SK-N-SH treated with all-trans-retinoic acid at 6 μM for 48 hours (cell line): ENCODE measurements around the gene SH3PXD2A.

Source experiments
- ATAC-seq: fragments of 200-7000 bp; cut with Tn5 transposase; 3 replicates; pipeline ENCODE4 v1.9.1; 2020; ENCODE audit warnings: mild to moderate bottlenecking, moderate library complexity
- ARNTL ChIP-seq: fragments of 450-650 bp; formaldehyde crosslinking; IDR thresholded peaks from 2 replicates; pipeline ENCODE4 v1.5.0; 2020; ENCODE audit warnings: low read depth, mild to moderate bottlenecking, moderate library complexity, borderline replicate concordance
- BACH2 ChIP-seq: fragments of 250-450 bp; sonication (Bioruptor Pico); IDR thresholded peaks from 2 replicates; pipeline ENCODE4 v1.9.0; 2021; ENCODE audit warnings: mild to moderate bottlenecking, borderline replicate concordance
- CREB5 ChIP-seq: fragments of 250-450 bp; sonication (Bioruptor Pico); IDR thresholded peaks from 2 replicates; pipeline ENCODE4 v1.5.1; 2020; ENCODE audit warnings: low read depth, mild to moderate bottlenecking, moderate library complexity
- CSDC2 ChIP-seq: fragments of 250-450 bp; sonication (Bioruptor Pico); IDR thresholded peaks from 2 replicates; pipeline ENCODE4 v1.5.0; 2020; ENCODE audit warnings: mild to moderate bottlenecking, moderate library complexity
- CSRNP3 ChIP-seq: fragments of 250-450 bp; sonication (Bioruptor Pico); IDR thresholded peaks from 2 replicates; pipeline ENCODE4 v1.5.1; 2021; ENCODE audit warnings: mild to moderate bottlenecking, moderate library complexity
- ESRRG ChIP-seq: fragments of 250-450 bp; sonication (Bioruptor Pico); IDR thresholded peaks from 2 replicates; pipeline ENCODE4 v1.6.1; 2021; ENCODE audit warnings: mild to moderate bottlenecking
- GLIS3 ChIP-seq: fragments of 250-450 bp; sonication (Bioruptor Pico); IDR thresholded peaks from 2 replicates; pipeline ENCODE4 v1.5.0; 2020; ENCODE audit warnings: mild to moderate bottlenecking, moderate library complexity
- ISL1 ChIP-seq: fragments of 250-450 bp; sonication (Bioruptor Pico); IDR thresholded peaks from 2 replicates; pipeline ENCODE4 v2.1.2; 2022; ENCODE audit warnings: mild to moderate bottlenecking, moderate library complexity
- OSR1 ChIP-seq: fragments of 250-450 bp; sonication (Bioruptor Pico); IDR thresholded peaks from 2 replicates; pipeline ENCODE4 v1.8.0; 2022; ENCODE audit warnings: moderate library complexity, mild to moderate bottlenecking, inconsistent platforms
- PATZ1 ChIP-seq: fragments of 250-450 bp; sonication (Bioruptor Pico); IDR thresholded peaks from 2 replicates; pipeline ENCODE4 v1.8.0; 2020; ENCODE audit warnings: mild to moderate bottlenecking, moderate library complexity, borderline replicate concordance
- POU6F1 ChIP-seq: fragments of 250-450 bp; sonication (Bioruptor Pico); IDR thresholded peaks from 2 replicates; pipeline ENCODE4 v1.8.0; 2021; ENCODE audit warnings: low read depth, mild to moderate bottlenecking, moderate library complexity, borderline replicate concordance
- PPARA ChIP-seq: fragments of 250-450 bp; sonication (Bioruptor Pico); IDR thresholded peaks from 2 replicates; pipeline ENCODE4 v1.5.0; 2020; ENCODE audit warnings: mild to moderate bottlenecking, borderline replicate concordance
- RARB ChIP-seq: fragments of 250-450 bp; sonication (Bioruptor Pico); IDR thresholded peaks from 2 replicates; pipeline ENCODE4 v1.8.0; 2021; ENCODE audit warnings: mild to moderate bottlenecking, moderate library complexity
- SNAI2 ChIP-seq: fragments of 250-450 bp; sonication (Bioruptor Pico); IDR thresholded peaks from 2 replicates; pipeline ENCODE4 v1.5.0; 2020; ENCODE audit warnings: mild to moderate bottlenecking, moderate library complexity
- TCF4 ChIP-seq: fragments of 250-450 bp; sonication (Bioruptor Pico); IDR thresholded peaks from 2 replicates; pipeline ENCODE4 v1.8.0; 2021; ENCODE audit warnings: mild to moderate bottlenecking, moderate library complexity, borderline replicate concordance
- TOX ChIP-seq: fragments of 250-450 bp; sonication (Bioruptor Pico); IDR thresholded peaks from 2 replicates; pipeline ENCODE4 v1.8.0; 2021; ENCODE audit warnings: mild to moderate bottlenecking, moderate library complexity, borderline replicate concordance
- TSHZ2 ChIP-seq: fragments of 250-450 bp; sonication (Bioruptor Pico); IDR thresholded peaks from 2 replicates; pipeline ENCODE4 v1.5.0; 2020; ENCODE audit warnings: mild to moderate bottlenecking, moderate library complexity
- ZFP3 ChIP-seq: fragments of 250-450 bp; sonication (Bioruptor Pico); IDR thresholded peaks from 2 replicates; pipeline ENCODE4 v1.5.0; 2020; ENCODE audit warnings: mild to moderate bottlenecking, moderate library complexity
- ZFP30 ChIP-seq: fragments of 450-650 bp; formaldehyde crosslinking; IDR thresholded peaks from 2 replicates; pipeline ENCODE4 v1.5.0; 2022; ENCODE audit warnings: mild to moderate bottlenecking, moderate library complexity
- ZNF565 ChIP-seq: fragments of 450-650 bp; formaldehyde crosslinking; conservative IDR thresholded peaks from 2 replicates; pipeline ENCODE4 v1.5.0; 2020; ENCODE audit warnings: low read depth, mild to moderate bottlenecking, moderate library complexity
- ZNF70 ChIP-seq: fragments of 450-650 bp; formaldehyde crosslinking; IDR thresholded peaks from 2 replicates; pipeline ENCODE4 v1.5.0; 2020; ENCODE audit warnings: mild to moderate bottlenecking, moderate library complexity
- ZNF8 ChIP-seq: fragments of 450-650 bp; formaldehyde crosslinking; IDR thresholded peaks from 2 replicates; pipeline ENCODE4 v1.5.0; 2020; ENCODE audit warnings: mild to moderate bottlenecking, moderate library complexity

Gene SH3PXD2A

GRCh38 chr10:103789771-103790201, 65.6 kb downstream of the SH3PXD2A start:
- no peak for ATAC-seq
- TF ChIP-seq TSHZ2 (CRISPR knock-in tag) (no peak), ZFP30 (CRISPR knock-in tag) (no peak), PATZ1 (no peak), OSR1 (no peak), ESRRG (CRISPR knock-in tag) (no peak), ZFP3 (CRISPR knock-in tag) (no peak), CSDC2 (no peak), TOX (CRISPR knock-in tag) (no peak), POU6F1 (CRISPR knock-in tag) (no peak), ISL1 (CRISPR knock-in tag) (no peak), ZNF8 (CRISPR knock-in tag) (no peak), RARB (no peak), CREB5 (CRISPR knock-in tag) (no peak), CSRNP3 (CRISPR knock-in tag) (no peak), GLIS3 (CRISPR knock-in tag) (no peak), ZNF70 (no peak), SNAI2 (no peak)
- TF ChIP-seq, all 23 proteins: peak for 0

- ATAC-seq = no peak
- TF ChIP-seq PPARA (CRISPR knock-in tag) = no peak
- TF ChIP-seq BACH2 (CRISPR knock-in tag) = no peak
- TF ChIP-seq ZFP3 (CRISPR knock-in tag) = no peak
- no peak for TF ChIP-seq TOX (CRISPR knock-in tag)
- TF ChIP-seq CSRNP3 (CRISPR knock-in tag) = no peak
- TF ChIP-seq ZNF8 (CRISPR knock-in tag) = no peak
- no peak for TF ChIP-seq TCF4 (CRISPR knock-in tag)
- no peak for TF ChIP-seq OSR1
- no peak for TF ChIP-seq ZFP30 (CRISPR knock-in tag)
- no peak for TF ChIP-seq CREB5 (CRISPR knock-in tag)
- TF ChIP-seq ZNF565 (CRISPR knock-in tag) = no peak
- no peak for TF ChIP-seq ZNF70
- TF ChIP-seq TSHZ2 (CRISPR knock-in tag) = no peak
- TF ChIP-seq ESRRG (CRISPR knock-in tag) = no peak
- no peak for TF ChIP-seq ARNTL (CRISPR knock-in tag)
- no peak for TF ChIP-seq POU6F1 (CRISPR knock-in tag)
Measured at GRCh38 chr10:103789161-103789560, 66.2 kb downstream of the SH3PXD2A start.
